Endothelial cell (in vitro differentiated cells): ENCODE data around the gene TPBG. TPM values are rescaled to one million over a fixed set of nuclear protein-coding genes. Genes with fewer than 3 reads are reported as not detected.
"Not testable (repeated sequence)": the region's sequence is repeated elsewhere in the genome, so short reads cannot be mapped to it uniquely, and the experiment has no call there.

Source experiments
- DNase-seq: peaks from one replicate; pipeline ENCODE4 v3.0.0; 2021; ENCODE audit warnings: low spot score
- H3K27ac Mint-ChIP-seq: one replicate; pipeline ENCODE4 v1.8.0; 2021; ENCODE audit warnings: mixed read lengths, inconsistent platforms; ENCODE audit not compliant: unreplicated experiment
- H3K27me3 Mint-ChIP-seq: one replicate; pipeline ENCODE4 v1.8.0; 2021; ENCODE audit warnings: mild to moderate bottlenecking, moderate library complexity, mixed read lengths, inconsistent platforms; ENCODE audit not compliant: unreplicated experiment
- H3K36me3 Mint-ChIP-seq: one replicate; pipeline ENCODE4 v1.8.0; 2021; ENCODE audit warnings: mild to moderate bottlenecking, low read depth, mixed read lengths, inconsistent platforms; ENCODE audit not compliant: unreplicated experiment
- H3K4me1 Mint-ChIP-seq: one replicate; pipeline ENCODE4 v1.8.0; 2021; ENCODE audit warnings: mild to moderate bottlenecking, mixed read lengths, inconsistent platforms; ENCODE audit not compliant: unreplicated experiment
- H3K4me3 Mint-ChIP-seq: one replicate; pipeline ENCODE4 v1.8.0; 2021; ENCODE audit warnings: mild to moderate bottlenecking, mixed read lengths, inconsistent platforms; ENCODE audit not compliant: unreplicated experiment
- H3K9me3 Mint-ChIP-seq: one replicate; pipeline ENCODE4 v1.8.0; 2021; ENCODE audit warnings: mixed read lengths, inconsistent platforms; ENCODE audit not compliant: unreplicated experiment
- total RNA-seq: library from RNA; stranded (reverse); fragmentation: NEBNext Ultra II Directional; extraction: Animal tissue kit (Norgen Biotek cat#: 25700); gene quantifications from one replicate; pipeline ENCODE4 v1.2.1, GENCODE V29; 2021; ENCODE audit not compliant: unreplicated experiment
- TF ChIP-seq, protein P1 (sequence below): fragments of 200-600 bp; sonication (generic); IDR thresholded peaks from one replicate; pipeline ENCODE4 v1.5.0; 2021; ENCODE audit warnings: antibody characterized with exemption; ENCODE audit not compliant: unreplicated experiment

TPBG gene
- total RNA-seq, 1 donor from 2014 or later, result 21.8 TPM

DNA sequence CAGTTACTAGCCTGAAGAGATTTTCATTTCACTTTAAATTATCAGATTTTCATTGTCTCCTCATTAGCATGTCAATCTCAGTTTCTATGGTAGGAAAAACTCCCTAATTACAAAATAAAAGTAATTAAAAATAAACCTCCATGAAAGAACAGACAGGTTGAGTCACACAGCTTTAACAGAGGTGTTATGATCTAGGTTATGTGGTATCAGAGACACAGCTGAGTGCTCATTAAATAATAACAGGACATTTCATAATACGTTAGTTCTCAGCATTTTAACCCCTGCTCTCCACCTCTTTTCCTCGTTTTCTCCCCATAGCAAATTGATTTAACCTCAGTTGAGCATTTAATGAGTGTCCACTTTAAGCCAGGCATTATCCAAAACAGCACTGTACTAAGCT is 21.9 kb downstream of the TPBG start:
- Mint-ChIP-seq H3K27me3 (no peaks in the 10 kb centered on the region), H3K4me1 (no peaks in the 10 kb centered on the region), H3K36me3 (no peaks in the 10 kb centered on the region), H3K9me3 (no peaks in the 10 kb centered on the region), H3K4me3 (no peak overlapping the region), H3K27ac (no peak overlapping the region)
- DNase-seq, result no peak
- TF ChIP-seq, protein P1, sequence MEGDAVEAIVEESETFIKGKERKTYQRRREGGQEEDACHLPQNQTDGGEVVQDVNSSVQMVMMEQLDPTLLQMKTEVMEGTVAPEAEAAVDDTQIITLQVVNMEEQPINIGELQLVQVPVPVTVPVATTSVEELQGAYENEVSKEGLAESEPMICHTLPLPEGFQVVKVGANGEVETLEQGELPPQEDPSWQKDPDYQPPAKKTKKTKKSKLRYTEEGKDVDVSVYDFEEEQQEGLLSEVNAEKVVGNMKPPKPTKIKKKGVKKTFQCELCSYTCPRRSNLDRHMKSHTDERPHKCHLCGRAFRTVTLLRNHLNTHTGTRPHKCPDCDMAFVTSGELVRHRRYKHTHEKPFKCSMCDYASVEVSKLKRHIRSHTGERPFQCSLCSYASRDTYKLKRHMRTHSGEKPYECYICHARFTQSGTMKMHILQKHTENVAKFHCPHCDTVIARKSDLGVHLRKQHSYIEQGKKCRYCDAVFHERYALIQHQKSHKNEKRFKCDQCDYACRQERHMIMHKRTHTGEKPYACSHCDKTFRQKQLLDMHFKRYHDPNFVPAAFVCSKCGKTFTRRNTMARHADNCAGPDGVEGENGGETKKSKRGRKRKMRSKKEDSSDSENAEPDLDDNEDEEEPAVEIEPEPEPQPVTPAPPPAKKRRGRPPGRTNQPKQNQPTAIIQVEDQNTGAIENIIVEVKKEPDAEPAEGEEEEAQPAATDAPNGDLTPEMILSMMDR, result no peak

DNA sequence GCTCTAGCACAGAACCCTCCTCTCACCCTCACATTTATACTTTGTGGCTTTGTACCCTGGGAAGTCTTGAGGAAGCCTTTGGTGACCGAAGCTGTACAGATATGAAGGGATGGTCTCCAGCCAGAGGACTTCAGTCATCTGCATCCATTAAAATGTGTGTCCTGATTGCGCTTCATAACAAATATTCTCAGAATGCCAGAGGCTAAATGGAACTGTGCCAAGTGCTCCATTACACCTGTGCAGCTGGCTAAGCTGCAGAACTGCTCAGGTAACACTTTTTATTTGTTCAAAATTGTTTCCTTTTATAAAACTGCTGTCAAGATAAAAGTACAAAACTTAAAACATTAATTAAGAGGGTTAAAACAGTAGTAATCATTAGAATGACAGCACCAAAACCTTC is 22.3 kb downstream of the TPBG start:
- no peak for DNase-seq
- H3K27ac Mint-ChIP-seq, result no peak overlapping the region
- H3K4me3 Mint-ChIP-seq, result no peak overlapping the region
- no peaks in the 10 kb centered on the region for H3K4me1 Mint-ChIP-seq
- H3K36me3 Mint-ChIP-seq, result no peaks in the 10 kb centered on the region
- no peaks in the 10 kb centered on the region for H3K27me3 Mint-ChIP-seq
- no peaks in the 10 kb centered on the region for H3K9me3 Mint-ChIP-seq
- TF ChIP-seq, protein P1, result no peak

DNA sequence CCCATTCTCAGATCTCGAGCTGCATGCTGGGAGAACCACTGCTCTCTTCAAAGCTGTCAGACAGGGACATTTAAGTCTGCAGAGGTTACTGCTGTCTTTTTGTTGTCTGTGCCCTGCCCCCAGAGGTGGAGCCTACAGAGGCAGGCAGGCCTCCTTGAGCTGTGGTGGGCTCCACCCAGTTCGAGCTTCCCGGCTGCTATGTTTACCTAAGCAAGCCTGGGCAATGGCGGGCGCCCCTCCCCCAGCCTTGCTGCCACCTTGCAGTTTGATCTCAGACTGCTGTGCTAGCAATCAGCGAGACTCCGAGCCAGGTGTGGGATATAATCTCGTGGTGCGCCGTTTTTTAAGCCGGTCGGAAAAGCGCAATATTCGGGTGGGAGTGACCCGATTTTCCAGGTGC is 31.2 kb downstream of the TPBG start:
- not testable (repeated sequence) for H3K36me3 Mint-ChIP-seq, H3K4me3 Mint-ChIP-seq, H3K9me3 Mint-ChIP-seq, DNase-seq, H3K4me1 Mint-ChIP-seq, H3K27me3 Mint-ChIP-seq, H3K27ac Mint-ChIP-seq

DNA sequence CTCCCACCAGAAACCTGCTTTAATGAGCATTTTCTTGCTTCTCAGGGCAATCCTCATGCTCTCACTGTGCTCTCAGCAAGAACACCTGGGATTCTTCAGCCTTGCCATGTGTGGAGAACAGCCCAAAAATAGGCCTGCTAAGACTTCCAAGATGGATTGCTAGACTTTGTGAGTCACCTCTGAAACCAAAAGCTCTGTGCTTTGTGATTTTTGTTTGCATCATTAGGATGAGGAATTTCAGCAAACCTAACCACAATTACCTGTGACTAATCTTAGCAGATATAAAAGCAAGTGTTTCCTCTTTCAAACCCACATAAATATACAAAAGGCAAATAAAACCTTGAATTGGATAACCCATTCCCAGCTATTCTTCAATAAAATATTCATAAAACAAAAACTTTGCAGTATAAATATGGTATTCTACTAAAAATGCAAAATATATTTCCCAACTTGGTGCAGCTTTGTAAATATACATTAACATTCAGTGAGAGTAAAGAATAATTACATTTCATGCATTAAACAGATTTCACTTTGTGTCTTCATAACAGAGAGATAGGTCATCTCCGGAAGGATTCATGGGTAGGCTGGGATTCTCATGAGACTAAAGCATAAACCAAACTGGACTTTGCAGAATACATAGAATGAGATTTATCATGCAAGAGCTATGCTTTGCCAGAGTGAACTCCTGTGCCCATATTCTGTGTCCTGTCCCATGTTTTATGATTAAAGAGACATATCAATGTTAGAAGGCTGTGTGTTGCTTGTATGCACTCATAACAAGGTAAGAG is 33.5 kb downstream of the TPBG start:
- Mint-ChIP-seq H3K27ac (no peak overlapping the region), H3K9me3 (no peaks in the 10 kb centered on the region)

GRCh38 chr6:82397962-82398692 is 34.5 kb downstream of the TPBG start:
- Mint-ChIP-seq H3K36me3 (no peaks in the 10 kb centered on the region), H3K4me3 (no peak overlapping the region), H3K27ac (no peak overlapping the region), H3K27me3 (no peaks in the 10 kb centered on the region), H3K4me1 (no peaks in the 10 kb centered on the region), H3K9me3 (no peaks in the 10 kb centered on the region)
- DNase-seq, result no peak
- TF ChIP-seq, protein P1, result no peak

More for the DNA sequence above, 33.5 kb downstream of the TPBG start:
- Mint-ChIP-seq H3K4me3 (no peak overlapping the region), H3K27me3 (no peaks in the 10 kb centered on the region), H3K4me1 (no peaks in the 10 kb centered on the region), H3K36me3 (no peaks in the 10 kb centered on the region)
- TF ChIP-seq, protein P1, result no peak
- no peak for DNase-seq
